ENCODE measurements around the gene GSTO1. TPM values are rescaled to one million over a fixed set of nuclear protein-coding genes. Genes with fewer than 3 reads are reported as not detected.

Gene GSTO1
- polyA plus RNA-seq, 1 donor from 2014 or later: 3.5 TPM

DNA sequence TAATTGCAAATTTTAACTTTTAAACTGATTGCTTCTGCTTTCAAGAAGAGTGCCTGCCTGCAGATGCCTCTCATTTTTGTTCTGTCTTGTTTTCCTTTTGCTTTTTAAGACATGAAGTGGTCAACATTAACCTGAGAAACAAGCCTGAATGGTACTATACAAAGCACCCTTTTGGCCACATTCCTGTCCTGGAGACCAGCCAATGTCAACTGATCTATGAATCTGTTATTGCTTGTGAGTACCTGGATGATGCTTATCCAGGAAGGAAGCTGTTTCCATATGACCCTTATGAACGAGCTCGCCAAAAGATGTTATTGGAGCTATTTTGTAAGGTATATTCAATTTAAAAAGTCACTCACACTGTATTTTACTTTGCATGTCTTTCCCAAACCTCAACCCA is 23.1 kb downstream of the GSTO1 start:
- Histone ChIP-seq H3K4me3 (ENCODE audit: low read length) (no peak overlapping the region), H3K79me2 (replicated peaks; ENCODE audit: insufficient read depth, low read length) (no peaks in the 10 kb centered on the region), H3K36me3 (ENCODE audit: insufficient read depth, low read length) (no peaks in the 10 kb centered on the region), H3K27ac (ENCODE audit: low read length) (no peak overlapping the region), H3F3A (ENCODE audit: insufficient read depth, low read length, poor library complexity, severe bottlenecking) (no peaks in the 10 kb centered on the region), H4K20me1 (ENCODE audit: insufficient read depth) (no peaks in the 10 kb centered on the region), H3K27me3 (ENCODE audit: insufficient read depth, low read depth, low read length) (peaks cover 14% of the 10 kb centered on the region), H3K4me2 (ENCODE audit: low read length) (no peak overlapping the region), H3K9me2 (ENCODE audit: insufficient read depth, low read length) (no peaks in the 10 kb centered on the region), H2AFZ (ENCODE audit: low read depth, low read length) (no peak overlapping the region), H3K9ac (ENCODE audit: low read length) (no peak overlapping the region), H3K9me3 (ENCODE audit: low read length) (no peaks in the 10 kb centered on the region)
- no peak for TF ChIP-seq TAF1 (IDR thresholded peaks at IDR 0.05; ENCODE audit: low read depth)
- TF ChIP-seq, protein P1, sequence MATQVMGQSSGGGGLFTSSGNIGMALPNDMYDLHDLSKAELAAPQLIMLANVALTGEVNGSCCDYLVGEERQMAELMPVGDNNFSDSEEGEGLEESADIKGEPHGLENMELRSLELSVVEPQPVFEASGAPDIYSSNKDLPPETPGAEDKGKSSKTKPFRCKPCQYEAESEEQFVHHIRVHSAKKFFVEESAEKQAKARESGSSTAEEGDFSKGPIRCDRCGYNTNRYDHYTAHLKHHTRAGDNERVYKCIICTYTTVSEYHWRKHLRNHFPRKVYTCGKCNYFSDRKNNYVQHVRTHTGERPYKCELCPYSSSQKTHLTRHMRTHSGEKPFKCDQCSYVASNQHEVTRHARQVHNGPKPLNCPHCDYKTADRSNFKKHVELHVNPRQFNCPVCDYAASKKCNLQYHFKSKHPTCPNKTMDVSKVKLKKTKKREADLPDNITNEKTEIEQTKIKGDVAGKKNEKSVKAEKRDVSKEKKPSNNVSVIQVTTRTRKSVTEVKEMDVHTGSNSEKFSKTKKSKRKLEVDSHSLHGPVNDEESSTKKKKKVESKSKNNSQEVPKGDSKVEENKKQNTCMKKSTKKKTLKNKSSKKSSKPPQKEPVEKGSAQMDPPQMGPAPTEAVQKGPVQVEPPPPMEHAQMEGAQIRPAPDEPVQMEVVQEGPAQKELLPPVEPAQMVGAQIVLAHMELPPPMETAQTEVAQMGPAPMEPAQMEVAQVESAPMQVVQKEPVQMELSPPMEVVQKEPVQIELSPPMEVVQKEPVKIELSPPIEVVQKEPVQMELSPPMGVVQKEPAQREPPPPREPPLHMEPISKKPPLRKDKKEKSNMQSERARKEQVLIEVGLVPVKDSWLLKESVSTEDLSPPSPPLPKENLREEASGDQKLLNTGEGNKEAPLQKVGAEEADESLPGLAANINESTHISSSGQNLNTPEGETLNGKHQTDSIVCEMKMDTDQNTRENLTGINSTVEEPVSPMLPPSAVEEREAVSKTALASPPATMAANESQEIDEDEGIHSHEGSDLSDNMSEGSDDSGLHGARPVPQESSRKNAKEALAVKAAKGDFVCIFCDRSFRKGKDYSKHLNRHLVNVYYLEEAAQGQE (IDR thresholded peaks at IDR 0.05; ENCODE audit: borderline replicate concordance): no peak
- TF ChIP-seq EZH2 (IDR thresholded peaks at IDR 0.05; ENCODE audit: borderline replicate concordance, insufficient read depth, low read length, poor library complexity, severe bottlenecking): no peak
- TF ChIP-seq POLR2AphosphoS5 (IDR thresholded peaks at IDR 0.05): no peak
- TF ChIP-seq RAD21 (conservative IDR thresholded peaks at IDR 0.05): no peak
- TF ChIP-seq, protein P2, sequence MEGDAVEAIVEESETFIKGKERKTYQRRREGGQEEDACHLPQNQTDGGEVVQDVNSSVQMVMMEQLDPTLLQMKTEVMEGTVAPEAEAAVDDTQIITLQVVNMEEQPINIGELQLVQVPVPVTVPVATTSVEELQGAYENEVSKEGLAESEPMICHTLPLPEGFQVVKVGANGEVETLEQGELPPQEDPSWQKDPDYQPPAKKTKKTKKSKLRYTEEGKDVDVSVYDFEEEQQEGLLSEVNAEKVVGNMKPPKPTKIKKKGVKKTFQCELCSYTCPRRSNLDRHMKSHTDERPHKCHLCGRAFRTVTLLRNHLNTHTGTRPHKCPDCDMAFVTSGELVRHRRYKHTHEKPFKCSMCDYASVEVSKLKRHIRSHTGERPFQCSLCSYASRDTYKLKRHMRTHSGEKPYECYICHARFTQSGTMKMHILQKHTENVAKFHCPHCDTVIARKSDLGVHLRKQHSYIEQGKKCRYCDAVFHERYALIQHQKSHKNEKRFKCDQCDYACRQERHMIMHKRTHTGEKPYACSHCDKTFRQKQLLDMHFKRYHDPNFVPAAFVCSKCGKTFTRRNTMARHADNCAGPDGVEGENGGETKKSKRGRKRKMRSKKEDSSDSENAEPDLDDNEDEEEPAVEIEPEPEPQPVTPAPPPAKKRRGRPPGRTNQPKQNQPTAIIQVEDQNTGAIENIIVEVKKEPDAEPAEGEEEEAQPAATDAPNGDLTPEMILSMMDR (IDR thresholded peaks at IDR 0.05; ENCODE audit: poor library complexity, severe bottlenecking): no peak
- no peak for TF ChIP-seq SMC3 (conservative IDR thresholded peaks at IDR 0.05; ENCODE audit: poor library complexity)
- TF ChIP-seq EP300 (conservative IDR thresholded peaks at IDR 0.05; ENCODE audit: poor library complexity, severe bottlenecking): no peak
- no peak for TF ChIP-seq MXI1 (conservative IDR thresholded peaks at IDR 0.05; ENCODE audit: poor library complexity, severe bottlenecking)

DNA sequence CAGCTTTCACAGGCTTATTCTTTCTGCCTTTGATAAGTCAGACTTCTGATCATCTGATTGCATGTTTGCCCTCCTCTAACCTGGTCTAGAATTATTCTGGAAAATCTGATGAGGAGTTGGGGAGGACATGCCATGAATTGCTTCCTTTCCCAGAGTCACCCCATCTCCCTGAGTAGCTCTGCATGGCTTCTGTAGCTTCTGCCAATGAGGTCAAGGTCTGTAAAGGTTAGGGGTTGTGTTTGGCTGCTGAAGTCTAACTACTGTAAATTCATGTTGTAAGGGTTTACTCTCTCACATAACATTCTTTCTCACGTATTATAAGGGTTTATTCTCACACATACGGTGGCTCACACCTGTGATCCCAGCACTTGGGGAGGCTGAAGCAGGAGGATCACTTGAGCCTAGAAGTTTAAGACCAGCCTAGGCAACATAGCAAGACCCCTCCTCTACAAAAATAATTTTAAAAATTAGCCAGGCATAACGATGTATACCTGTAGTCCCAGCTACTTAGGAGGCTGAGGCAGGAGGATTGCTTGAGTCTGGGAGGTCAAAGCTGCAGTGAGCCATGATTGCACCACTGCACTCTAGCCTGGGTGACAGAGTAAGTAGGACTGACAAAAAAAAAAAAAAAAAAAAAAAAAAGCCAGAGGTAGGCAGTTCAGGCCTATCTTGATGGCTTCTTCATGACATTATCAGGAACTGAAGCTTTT is 25.0 kb downstream of the GSTO1 start:
- H4K20me1 ChIP-seq (ENCODE audit: insufficient read depth): no peaks in the 10 kb centered on the region
- H3K4me3 ChIP-seq (ENCODE audit: low read length): no peak overlapping the region
- H3K27ac ChIP-seq (ENCODE audit: low read length): no peak overlapping the region
- no peak overlapping the region for H3K4me2 ChIP-seq (ENCODE audit: low read length)
- no peaks in the 10 kb centered on the region for H3K36me3 ChIP-seq (ENCODE audit: insufficient read depth, low read length)
- TF ChIP-seq SMC3 (conservative IDR thresholded peaks at IDR 0.05; ENCODE audit: poor library complexity) (no peak), RAD21 (conservative IDR thresholded peaks at IDR 0.05) (no peak)
- TF ChIP-seq, protein P2 (IDR thresholded peaks at IDR 0.05; ENCODE audit: poor library complexity, severe bottlenecking): no peak
- H3K9me2 ChIP-seq (ENCODE audit: insufficient read depth, low read length): no peaks in the 10 kb centered on the region
- H3F3A ChIP-seq (ENCODE audit: insufficient read depth, low read length, poor library complexity, severe bottlenecking): no peaks in the 10 kb centered on the region
- no peaks in the 10 kb centered on the region for H3K9me3 ChIP-seq (ENCODE audit: low read length)
- no peak overlapping the region for H2AFZ ChIP-seq (ENCODE audit: low read depth, low read length)
- no peaks in the 10 kb centered on the region for H3K79me2 ChIP-seq (replicated peaks; ENCODE audit: insufficient read depth, low read length)
- peaks cover 5% of the 10 kb centered on the region for H3K27me3 ChIP-seq (ENCODE audit: insufficient read depth, low read depth, low read length)
- H3K9ac ChIP-seq (ENCODE audit: low read length): no peak overlapping the region

Data from neural cell (in vitro differentiated cells).